Fibroblast of pulmonary artery (primary cell): ENCODE data around the gene F9.
"Not testable (repeated sequence)": the region's sequence is repeated elsewhere in the genome, so short reads cannot be mapped to it uniquely, and the experiment has no call there.

ENCODE experiments used
- DNase-seq: peaks from one replicate; pipeline ENCODE4 v3.0.0-alpha.2; 2010; ENCODE audit warnings: low read depth
- H3K4me3 ChIP-seq: replicated peaks from 2 replicates; pipeline ENCODE4 v1.5.1; 2011; ENCODE audit warnings: low read depth, mild to moderate bottlenecking, control low read depth, low read length, moderate library complexity
- CTCF ChIP-seq: IDR thresholded peaks from 2 replicates; pipeline ENCODE4 v1.5.1; 2011; ENCODE audit warnings: mild to moderate bottlenecking, control low read depth, low read length, inconsistent platforms; ENCODE audit errors: missing control alignments

F9 gene

GRCh38 chrX:139530550-139530949, at the start of gene F9:
Gene F9, plus strand, starts transcription at chrX:139530739. Its CDS starts 26 bp downstream, at chrX:139530765.
- no peak for DNase-seq
- no peak within 1 kb of the TSS for H3K4me3 ChIP-seq

GRCh38 chrX:139483699-139484098, 46.8 kb upstream of the F9 start:
- no peak overlapping the region for H3K4me3 ChIP-seq
- no peak for DNase-seq
- no peak for TF ChIP-seq CTCF

More at GRCh38 chrX:139530550-139530949, at the start of gene F9:
- TF ChIP-seq CTCF, result no peak

- no peak for DNase-seq
- no peak overlapping the region for H3K4me3 ChIP-seq
- TF ChIP-seq CTCF, result no peak
Observed at GRCh38 chrX:139484591-139484990, 45.9 kb upstream of the F9 start.

DNA sequence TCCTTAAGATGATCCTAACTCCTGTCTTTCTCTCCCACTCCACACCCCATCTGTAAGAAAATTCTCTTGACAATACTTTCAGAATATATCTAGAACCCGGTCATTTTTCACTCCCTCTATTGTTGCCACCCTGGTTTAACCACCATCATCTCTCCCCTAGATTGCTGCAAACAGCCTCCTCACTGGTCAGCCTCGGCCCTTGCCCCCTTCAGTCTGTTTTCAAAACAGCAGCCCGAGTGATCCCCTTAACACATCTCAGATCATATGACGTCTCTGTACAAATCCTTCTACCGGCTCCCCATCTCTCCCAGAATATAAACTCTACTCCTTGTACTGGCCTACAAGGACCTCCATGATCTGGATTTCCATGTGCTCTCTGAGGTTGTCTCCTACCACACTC, 35.2 kb upstream of the F9 start:
- TF ChIP-seq CTCF, result no peak
- H3K4me3 ChIP-seq, result no peak overlapping the region
- DNase-seq, result no peak

DNA sequence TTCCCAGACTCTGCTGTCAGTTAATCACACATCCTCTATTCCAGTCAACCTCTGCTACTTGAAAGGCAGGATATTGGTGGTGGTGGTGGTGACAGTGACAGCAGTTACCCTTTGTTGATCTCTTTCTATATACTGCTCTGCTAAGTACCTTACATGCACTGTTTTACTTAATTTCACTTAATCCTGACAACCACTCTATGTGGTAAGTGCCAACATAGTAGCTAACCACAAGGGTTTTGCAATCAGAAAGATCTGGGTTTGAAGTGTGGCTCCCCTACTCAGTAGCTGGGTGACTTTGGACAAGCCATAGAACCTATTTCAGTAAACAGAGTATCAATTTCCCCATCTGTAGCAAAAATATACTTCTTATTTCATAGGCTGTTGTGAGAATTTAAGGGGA, 24.2 kb upstream of the F9 start:
- no peak overlapping the region for H3K4me3 ChIP-seq
- no peak for DNase-seq
- TF ChIP-seq CTCF, result no peak

GRCh38 chrX:139508099-139508498, 22.4 kb upstream of the F9 start:
- TF ChIP-seq CTCF, result no peak
- DNase-seq, result no peak
- no peak overlapping the region for H3K4me3 ChIP-seq

DNA sequence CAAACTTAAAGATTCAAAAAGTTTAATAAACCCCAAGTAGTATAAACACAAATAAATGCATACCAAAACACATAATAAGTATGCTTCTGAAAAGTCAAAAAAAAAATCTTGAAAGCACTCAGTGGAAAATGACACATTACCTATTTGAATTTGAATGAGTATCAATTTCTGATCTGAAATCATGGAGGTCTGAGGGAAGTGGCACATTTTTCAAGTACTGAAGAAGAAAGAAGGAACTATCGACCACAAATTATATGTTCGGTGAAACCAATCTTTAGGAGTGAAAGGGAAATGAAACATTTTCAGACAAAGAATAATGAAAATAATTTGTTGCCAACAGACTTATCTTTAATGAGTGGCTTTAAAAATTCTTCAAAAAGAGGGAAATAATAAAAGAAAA, 12.1 kb upstream of the F9 start:
- no peak for DNase-seq
- H3K4me3 ChIP-seq, result no peak overlapping the region
- TF ChIP-seq CTCF, result no peak

DNA sequence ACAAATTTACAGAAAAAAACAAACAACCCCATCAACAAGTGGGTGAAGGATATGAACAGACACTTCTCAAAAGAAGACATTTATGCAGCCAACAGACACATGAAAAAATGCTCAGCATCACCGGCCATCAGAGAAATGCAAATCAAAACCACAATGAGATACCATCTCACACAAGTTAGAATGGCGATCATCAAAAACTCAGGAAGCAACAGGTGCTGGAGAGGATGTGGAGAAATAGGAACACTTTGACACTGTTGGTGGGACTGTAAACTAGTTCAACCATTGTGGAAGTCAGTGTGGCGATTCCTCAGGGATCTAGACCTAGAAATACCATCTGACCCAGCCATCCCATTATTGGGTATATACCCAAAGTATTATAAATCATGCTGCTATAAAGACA, 1.7 kb upstream of the F9 start:
- not testable (repeated sequence) for H3K4me3 ChIP-seq, DNase-seq
